ENCODE results near the gene PLCL1.

The PLCL1 gene

GRCh38 chr2:197960786-197961185 lies 156.4 kb downstream of the PLCL1 start:
- no peak for ATAC-seq

- no peak for ATAC-seq
These were observed 160.3 kb downstream of the PLCL1 start for GRCh38 chr2:197964720-197965119.

GRCh38 chr2:197965756-197966155 lies 161.4 kb downstream of the PLCL1 start:
- ATAC-seq = no peak

- peak; percentile 84 to 92 for ATAC-seq
These were observed 165.0 kb downstream of the PLCL1 start for GRCh38 chr2:197969391-197969893.

GRCh38 chr2:197972061-197972460 lies 167.7 kb downstream of the PLCL1 start:
- no peak for ATAC-seq

- no peak for ATAC-seq
These were observed 168.2 kb downstream of the PLCL1 start for GRCh38 chr2:197972587-197972986.

- no peak for ATAC-seq
These were observed 169.4 kb downstream of the PLCL1 start for GRCh38 chr2:197973772-197974171.

- no peak for ATAC-seq
These were observed 171.6 kb downstream of the PLCL1 start for GRCh38 chr2:197975931-197976519.

- no peak for ATAC-seq
These were observed 174.6 kb downstream of the PLCL1 start for GRCh38 chr2:197978971-197979370.

- ATAC-seq = no peak
These were observed 178.2 kb downstream of the PLCL1 start for GRCh38 chr2:197982565-197982964.

GRCh38 chr2:197985029-197985638 lies 180.7 kb downstream of the PLCL1 start:
- ATAC-seq = peak in 1 of 2 donors; percentile 33

GRCh38 chr2:197986977-197987376 lies 182.6 kb downstream of the PLCL1 start:
- no peak for ATAC-seq

- no peak for ATAC-seq
These were observed 186.0 kb downstream of the PLCL1 start for GRCh38 chr2:197990356-197990755.

GRCh38 chr2:197992482-197993133 lies 188.2 kb downstream of the PLCL1 start:
- ATAC-seq = peak; percentile 64 to 68

GRCh38 chr2:197993363-197993762 lies 189.0 kb downstream of the PLCL1 start:
- ATAC-seq = no peak

GRCh38 chr2:197993830-197994229 lies 189.4 kb downstream of the PLCL1 start:
- peak; percentile 50 to 54 for ATAC-seq

- ATAC-seq = no peak
These were observed 190.4 kb downstream of the PLCL1 start for GRCh38 chr2:197994751-197995150.

- ATAC-seq = no peak
These were observed 192.2 kb downstream of the PLCL1 start for GRCh38 chr2:197996583-197996982.

- ATAC-seq = peak in 1 of 2 donors; percentile 12
These were observed 192.7 kb downstream of the PLCL1 start for GRCh38 chr2:197997083-197997541.

- peak; percentile 57 to 62 for ATAC-seq
These were observed 194.3 kb downstream of the PLCL1 start for GRCh38 chr2:197998702-197999101.

- peak; percentile 57 to 69 for ATAC-seq
These were observed 196.0 kb downstream of the PLCL1 start for GRCh38 chr2:198000417-198000816.

GRCh38 chr2:198004173-198004572 lies 199.8 kb downstream of the PLCL1 start:
- ATAC-seq = no peak

- ATAC-seq = peak; percentile 71 to 72
These were observed 200.8 kb downstream of the PLCL1 start for GRCh38 chr2:198004921-198005829.
